Body of pancreas (tissue), 4 donors: ENCODE data around the gene ARAP1. TPM values are rescaled to one million over a fixed set of nuclear protein-coding genes. Genes with fewer than 3 reads are reported as not detected.

ENCODE experiments used
- ATAC-seq: fragments of 150-250 bp; one replicate; pipeline ENCODE4 v1.9.1; 2016
- DNase-seq, 4 donors: peaks; one replicate each; pipeline ENCODE4 v3.0.0-alpha.2; 2019
- H3K27ac ChIP-seq, 4 donors: fragments of 200-600 bp; sonication (generic); 1 replicate in 3 of 4; 2 replicates in 1 of 4; pipeline versions ENCODE4 v1.5.1 to v1.6.1; 2016 to 2019; ENCODE audit warnings: mild to moderate bottlenecking in 1 of 4, mixed read lengths in 1 of 4, moderate library complexity in 1 of 4
- H3K27me3 ChIP-seq, 2 donors: fragments of 200-600 bp; sonication (generic); one replicate each; pipeline ENCODE4 v1.6.0; 2016; ENCODE audit warnings: mild to moderate bottlenecking in 1 of 2
- H3K36me3 ChIP-seq, 2 donors: fragments of 200-600 bp; sonication (generic); replicated peaks in 1 of 2; 2 replicates each; pipeline ENCODE4 v1.5.1; 2016; ENCODE audit warnings: low read depth in 2 of 2; ENCODE audit not compliant: insufficient read depth in 1 of 2
- H3K4me1 ChIP-seq: fragments of 200-600 bp; sonication (generic); one replicate; pipeline ENCODE4 v1.6.0; 2016
- H3K4me3 ChIP-seq, 2 donors: fragments of 200-600 bp; sonication (generic); 1 replicate in 1 of 2; 2 replicates in 1 of 2; pipeline ENCODE4 v1.5.1; 2016 to 2019
- H3K9me3 ChIP-seq, 3 donors: fragments of 200-600 bp; sonication (generic); 1 replicate in 2 of 3; 2 replicates in 1 of 3; pipeline ENCODE4 v1.5.1; 2016
- CTCF ChIP-seq, 7 experiments: fragments of 450-650 bp in 4 of 7; fragments of 200-600 bp in 3 of 7; sonication (generic) in 3 of 7; IDR thresholded peaks; one replicate each; pipeline ENCODE4 v1.5.1; 2016 to 2019; ENCODE audit warnings: antibody characterized with exemption in 7 of 7
- POLR2A ChIP-seq, 3 donors: fragments of 450-650 bp; IDR thresholded peaks; one replicate each; pipeline ENCODE4 v1.6.1; 2016; ENCODE audit warnings: antibody characterized with exemption in 3 of 3, mild to moderate bottlenecking in 2 of 3
- WGBS, 2 donors: methylation state at CpG; one replicate each; pipeline ENCODE4 v1.1.5; 2017; 5-methylcytosine and 5-hydroxymethylcytosine counted together
- intact Hi-C: fragments of 100-400 bp; cut with DNase I; formaldehyde crosslinking; loops from one replicate; pipeline ENCODE4 v1.15.1; 2023
- total RNA-seq, 2 donors: library from RNA; depleted of rRNA; stranded (reverse); fragments of >200 nt; gene quantifications; one replicate each; pipeline ENCODE4 v1.1.0, GENCODE V29; 2016

The ARAP1 gene
- total RNA-seq, 2 donors from 2014 or later: 63.3 to 208 TPM

- TF ChIP-seq CTCF (IDR thresholded peaks at IDR 0.05): no peak
- TF ChIP-seq POLR2A (IDR thresholded peaks at IDR 0.05): no peak
- Histone ChIP-seq H3K4me1 (no peaks in the 10 kb centered on the region), H3K36me3 (no peaks in the 10 kb centered on the region), H3K4me3 (no peak overlapping the region), H3K27me3 (no peaks in the 10 kb centered on the region), H3K27ac (no peak overlapping the region), H3K9me3 (no peaks in the 10 kb centered on the region)
- DNase-seq (no peak), ATAC-seq (no peak)
- 77 to 86% methylated on average over 5 to 6 of the region's 6 CpGs for whole genome bisulfite sequencing, 2 donors
- intact Hi-C loops: no loop called here
Measured at GRCh38 chr11:72744474-72744873, 7.7 kb downstream of the ARAP1 start.

GRCh38 chr11:72743321-72744221 lies 8.6 kb downstream of the ARAP1 start:
- 75 to 95% methylated on average over 5 to 6 of the region's 6 CpGs for WGBS, 2 donors
- no peak for DNase-seq
- Histone ChIP-seq H3K27me3 (no peaks in the 10 kb centered on the region), H3K4me1 (no peaks in the 10 kb centered on the region), H3K27ac (no peak overlapping the region), H3K4me3 (no peak overlapping the region), H3K36me3 (no peaks in the 10 kb centered on the region), H3K9me3 (no peaks in the 10 kb centered on the region)
- intact Hi-C loops: no loop called here
- no peak for ATAC-seq
- TF ChIP-seq CTCF (IDR thresholded peaks at IDR 0.05) (no peak), POLR2A (IDR thresholded peaks at IDR 0.05) (no peak)

DNA sequence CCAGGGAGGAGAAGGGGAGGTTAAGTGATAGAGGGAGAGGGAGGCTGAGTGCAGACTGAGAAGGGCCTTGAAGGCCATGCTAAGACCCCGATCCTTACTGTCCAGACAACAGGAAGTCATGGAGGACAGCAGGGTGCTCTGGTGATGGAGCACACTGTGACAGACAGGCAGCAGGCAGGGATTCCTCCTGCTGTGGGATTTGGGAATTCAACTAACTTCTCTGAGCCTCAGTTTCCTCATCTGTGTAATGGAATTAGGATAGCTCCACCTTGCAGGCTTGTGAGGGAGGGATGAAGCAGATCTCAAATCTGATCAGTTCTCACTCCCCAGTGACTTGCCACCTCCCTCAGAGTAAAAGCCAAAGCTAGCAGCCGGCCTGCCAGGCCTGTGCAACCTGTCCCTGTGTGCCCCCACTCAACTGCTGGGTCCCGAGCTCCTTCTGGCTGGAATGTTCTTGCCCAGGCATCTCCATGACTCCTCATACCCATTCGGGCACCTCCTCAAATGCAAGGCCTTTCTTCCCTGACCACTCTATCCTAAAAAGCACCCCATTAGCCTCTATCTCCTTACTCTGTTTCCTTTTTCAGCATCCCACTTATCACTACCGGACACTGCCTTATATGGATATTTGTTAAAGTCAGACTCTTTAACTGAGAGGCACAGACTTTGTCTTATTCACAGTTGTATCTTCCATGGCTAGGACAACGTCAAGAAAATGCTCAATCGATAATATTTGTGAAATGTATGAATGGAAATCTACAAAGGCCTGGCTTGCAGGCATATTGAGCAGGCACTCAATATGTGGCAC lies 9.5 kb downstream of the ARAP1 start:
- 81 to 84% methylated on average over 7 of the region's 7 CpGs for WGBS, 2 donors
- intact Hi-C loops: no loop called here
- TF ChIP-seq CTCF (IDR thresholded peaks at IDR 0.05) (no peak), POLR2A (IDR thresholded peaks at IDR 0.05) (no peak)
- H3K27me3 ChIP-seq: no peaks in the 10 kb centered on the region
- H3K36me3 ChIP-seq: no peaks in the 10 kb centered on the region
- DNase-seq (no peak), ATAC-seq (no peak)
- no peaks in the 10 kb centered on the region for H3K4me1 ChIP-seq
- H3K9me3 ChIP-seq: no peaks in the 10 kb centered on the region
- H3K4me3 ChIP-seq: no peak overlapping the region
- H3K27ac ChIP-seq: no peak overlapping the region

GRCh38 chr11:72741849-72742512 lies 10.2 kb downstream of the ARAP1 start:
- peak overlapping the region in 1 of 4 donors; percentile 42 for H3K27ac ChIP-seq

More at GRCh38 chr11:72741849-72742512, 10.2 kb downstream of the ARAP1 start:
- H3K4me3 ChIP-seq: no peak overlapping the region
- H3K36me3 ChIP-seq: no peaks in the 10 kb centered on the region
- TF ChIP-seq POLR2A (IDR thresholded peaks at IDR 0.05) (no peak), CTCF (IDR thresholded peaks at IDR 0.05) (no peak)
- no peaks in the 10 kb centered on the region for H3K27me3 ChIP-seq
- intact Hi-C loops: no loop called here
- ATAC-seq (no peak), DNase-seq (no peak)
- WGBS, 2 donors: 55 to 80% methylated on average over 3 to 7 of the region's 7 CpGs
- H3K9me3 ChIP-seq: no peaks in the 10 kb centered on the region
- H3K4me1 ChIP-seq: no peaks in the 10 kb centered on the region
